WTC11 (cell line): ENCODE results near the gene PCDHGA10. TPM values are rescaled to one million over a fixed set of nuclear protein-coding genes. Genes with fewer than 3 reads are reported as not detected.
A peak's percentile ranks its signal among the peaks of the same experiment; 100 is the strongest.

Experiments
- ATAC-seq: fragments of 200-7000 bp; cut with Tn5 transposase; 2 replicates; pipeline ENCODE4 v1.10.0; 2021; ENCODE audit warnings: mild to moderate bottlenecking, moderate library complexity
- CTCF ChIA-PET: fragments of 300-600 bp; sonication (Branson Sonifier 250); formaldehyde crosslinking; loops from one replicate; lab custom pipeline; 2021; ENCODE audit warnings: antibody characterized with exemption; lab: Charles Lee
- POLR2A ChIA-PET: fragments of 350-600 bp; sonication (Branson Sonifier 250); formaldehyde crosslinking; loops from one replicate; lab custom pipeline; 2021; ENCODE audit warnings: antibody characterized with exemption; lab: Charles Lee
- DNase-seq: peaks from one replicate; pipeline ENCODE4 v3.0.0; 2021; ENCODE audit warnings: low spot score
- H3K27ac Mint-ChIP-seq: 2 replicates; pipeline ENCODE4 v1.8.0; 2021; ENCODE audit warnings: mixed read lengths
- H3K27me3 Mint-ChIP-seq: 2 replicates; pipeline ENCODE4 v1.8.0; 2021; ENCODE audit warnings: low read depth, mild to moderate bottlenecking, moderate library complexity, mixed read lengths
- H3K36me3 Mint-ChIP-seq: 2 replicates; pipeline ENCODE4 v1.8.0; 2021; ENCODE audit warnings: mixed read lengths
- H3K4me1 Mint-ChIP-seq: 2 replicates; pipeline ENCODE4 v1.8.0; 2022; ENCODE audit warnings: mixed read lengths
- H3K4me3 Mint-ChIP-seq: 2 replicates; pipeline ENCODE4 v1.8.0; 2021; ENCODE audit warnings: mild to moderate bottlenecking, moderate library complexity, mixed read lengths
- H3K9me3 Mint-ChIP-seq: 2 replicates; pipeline ENCODE4 v1.8.0; 2021; ENCODE audit warnings: mixed read lengths
- CTCF ChIP-seq: fragments of 200-600 bp; IDR thresholded peaks from 2 replicates; pipeline ENCODE4 v1.8.0; 2022; ENCODE audit warnings: antibody characterized with exemption
- E2F5 ChIP-seq: sonication (generic); formaldehyde crosslinking; IDR thresholded peaks from 2 replicates; pipeline ENCODE4 v1.8.1; 2022; ENCODE audit warnings: mild to moderate bottlenecking, moderate library complexity, missing genetic modification reagents
- IRF2 ChIP-seq: sonication (generic); formaldehyde crosslinking; IDR thresholded peaks from 2 replicates; pipeline ENCODE4 v1.8.0; 2022; ENCODE audit warnings: low read depth, missing genetic modification reagents, borderline replicate concordance
- NR3C1 ChIP-seq: sonication (generic); formaldehyde crosslinking; conservative IDR thresholded peaks from 2 replicates; pipeline ENCODE4 v1.8.1; 2023; ENCODE audit warnings: low read depth, mild to moderate bottlenecking, missing genetic modification reagents
- SMAD4 ChIP-seq: sonication (generic); formaldehyde crosslinking; IDR thresholded peaks from 2 replicates; pipeline ENCODE4 v1.8.0; 2022; ENCODE audit warnings: mild to moderate bottlenecking, missing genetic modification reagents
- SOX15 ChIP-seq: fragments of 250-450 bp; sonication (Bioruptor Pico); IDR thresholded peaks from 2 replicates; pipeline ENCODE4 v1.9.0; 2021; ENCODE audit warnings: mild to moderate bottlenecking
- ZNF281 ChIP-seq: sonication (generic); formaldehyde crosslinking; IDR thresholded peaks from 2 replicates; pipeline ENCODE4 v1.8.0; 2023; ENCODE audit warnings: mild to moderate bottlenecking, missing genetic modification reagents
- total RNA-seq: library from RNA; stranded (reverse); gene quantifications from 3 replicates; pipeline ENCODE4 v1.2.3, GENCODE V29; 2021
- TF ChIP-seq, protein P1 (sequence below): sonication (generic); formaldehyde crosslinking; conservative IDR thresholded peaks from 2 replicates; pipeline ENCODE4 v1.8.1; 2022; ENCODE audit warnings: mild to moderate bottlenecking, missing genetic modification reagents
- TF ChIP-seq, protein P2 (sequence below): sonication (generic); formaldehyde crosslinking; IDR thresholded peaks from 2 replicates; pipeline ENCODE4 v1.8.1; 2023; ENCODE audit warnings: mild to moderate bottlenecking, missing genetic modification reagents
- TF ChIP-seq, protein P3 (sequence below): sonication (generic); formaldehyde crosslinking; IDR thresholded peaks from 2 replicates; pipeline ENCODE4 v1.8.1; 2023; ENCODE audit warnings: mild to moderate bottlenecking, missing genetic modification reagents, borderline replicate concordance
- TF ChIP-seq, protein P4 (sequence below): sonication (generic); formaldehyde crosslinking; conservative IDR thresholded peaks from 2 replicates; pipeline ENCODE4 v1.8.1; 2023; ENCODE audit warnings: mild to moderate bottlenecking, low read depth, missing genetic modification reagents, moderate library complexity
- TF ChIP-seq, protein P5 (sequence below): fragments of 250-450 bp; sonication (Bioruptor Pico); conservative IDR thresholded peaks from 2 replicates; pipeline ENCODE4 v1.9.0; 2021; ENCODE audit warnings: mild to moderate bottlenecking

PCDHGA10 gene
- total RNA-seq, 1 experiment from 2014 or later: 11.9 TPM

GRCh38 chr5:141389153-141390042, 23.4 kb upstream of the PCDHGA10 start:
- Mint-ChIP-seq H3K9me3 (peaks cover 68% of the 10 kb centered on the region), H3K27ac (no peak overlapping the region), H3K36me3 (peaks cover 64% of the 10 kb centered on the region), H3K4me3 (peak overlapping the region; percentile 2; the same call in 1 of the 2 replicates), H3K27me3 (peaks cover 27% of the 10 kb centered on the region), H3K4me1 (0 out of 2 replicates have a peak, but pooled peaks cover 3% of the 10 kb centered on the region)
- ChIA-PET CTCF (interaction anchor here (1.1 to 3.5 kb wide), 7 partner anchors 15 to 178 kb away, joined by 3 to 24 read pairs (median 6); partner anchors contain the start of genes PCDHB14, PCDHGA6, PCDHGB3 and PCDHGB6), POLR2A (no interaction called here)
- DNase-seq (no peak), ATAC-seq (no peak)
- no peak for TF ChIP-seq ZNF281
- TF ChIP-seq SMAD4 (CRISPR knock-in tag): no peak
- no peak for TF ChIP-seq CTCF
- TF ChIP-seq NR3C1 (CRISPR knock-in tag): no peak
- TF ChIP-seq SOX15 (CRISPR knock-in tag): no peak
- TF ChIP-seq E2F5 (CRISPR knock-in tag): no peak
- TF ChIP-seq, protein P1, sequence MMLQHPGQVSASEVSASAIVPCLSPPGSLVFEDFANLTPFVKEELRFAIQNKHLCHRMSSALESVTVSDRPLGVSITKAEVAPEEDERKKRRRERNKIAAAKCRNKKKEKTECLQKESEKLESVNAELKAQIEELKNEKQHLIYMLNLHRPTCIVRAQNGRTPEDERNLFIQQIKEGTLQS (CRISPR knock-in tag): 0 out of 2 replicates have a peak, but pooled peaks have one; percentile 59
- TF ChIP-seq, protein P2, sequence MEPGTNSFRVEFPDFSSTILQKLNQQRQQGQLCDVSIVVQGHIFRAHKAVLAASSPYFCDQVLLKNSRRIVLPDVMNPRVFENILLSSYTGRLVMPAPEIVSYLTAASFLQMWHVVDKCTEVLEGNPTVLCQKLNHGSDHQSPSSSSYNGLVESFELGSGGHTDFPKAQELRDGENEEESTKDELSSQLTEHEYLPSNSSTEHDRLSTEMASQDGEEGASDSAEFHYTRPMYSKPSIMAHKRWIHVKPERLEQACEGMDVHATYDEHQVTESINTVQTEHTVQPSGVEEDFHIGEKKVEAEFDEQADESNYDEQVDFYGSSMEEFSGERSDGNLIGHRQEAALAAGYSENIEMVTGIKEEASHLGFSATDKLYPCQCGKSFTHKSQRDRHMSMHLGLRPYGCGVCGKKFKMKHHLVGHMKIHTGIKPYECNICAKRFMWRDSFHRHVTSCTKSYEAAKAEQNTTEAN (CRISPR knock-in tag): peak; percentile 30; the same call in 1 of the 2 replicates
- TF ChIP-seq, protein P3, sequence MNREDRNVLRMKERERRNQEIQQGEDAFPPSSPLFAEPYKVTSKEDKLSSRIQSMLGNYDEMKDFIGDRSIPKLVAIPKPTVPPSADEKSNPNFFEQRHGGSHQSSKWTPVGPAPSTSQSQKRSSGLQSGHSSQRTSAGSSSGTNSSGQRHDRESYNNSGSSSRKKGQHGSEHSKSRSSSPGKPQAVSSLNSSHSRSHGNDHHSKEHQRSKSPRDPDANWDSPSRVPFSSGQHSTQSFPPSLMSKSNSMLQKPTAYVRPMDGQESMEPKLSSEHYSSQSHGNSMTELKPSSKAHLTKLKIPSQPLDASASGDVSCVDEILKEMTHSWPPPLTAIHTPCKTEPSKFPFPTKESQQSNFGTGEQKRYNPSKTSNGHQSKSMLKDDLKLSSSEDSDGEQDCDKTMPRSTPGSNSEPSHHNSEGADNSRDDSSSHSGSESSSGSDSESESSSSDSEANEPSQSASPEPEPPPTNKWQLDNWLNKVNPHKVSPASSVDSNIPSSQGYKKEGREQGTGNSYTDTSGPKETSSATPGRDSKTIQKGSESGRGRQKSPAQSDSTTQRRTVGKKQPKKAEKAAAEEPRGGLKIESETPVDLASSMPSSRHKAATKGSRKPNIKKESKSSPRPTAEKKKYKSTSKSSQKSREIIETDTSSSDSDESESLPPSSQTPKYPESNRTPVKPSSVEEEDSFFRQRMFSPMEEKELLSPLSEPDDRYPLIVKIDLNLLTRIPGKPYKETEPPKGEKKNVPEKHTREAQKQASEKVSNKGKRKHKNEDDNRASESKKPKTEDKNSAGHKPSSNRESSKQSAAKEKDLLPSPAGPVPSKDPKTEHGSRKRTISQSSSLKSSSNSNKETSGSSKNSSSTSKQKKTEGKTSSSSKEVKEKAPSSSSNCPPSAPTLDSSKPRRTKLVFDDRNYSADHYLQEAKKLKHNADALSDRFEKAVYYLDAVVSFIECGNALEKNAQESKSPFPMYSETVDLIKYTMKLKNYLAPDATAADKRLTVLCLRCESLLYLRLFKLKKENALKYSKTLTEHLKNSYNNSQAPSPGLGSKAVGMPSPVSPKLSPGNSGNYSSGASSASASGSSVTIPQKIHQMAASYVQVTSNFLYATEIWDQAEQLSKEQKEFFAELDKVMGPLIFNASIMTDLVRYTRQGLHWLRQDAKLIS (CRISPR knock-in tag): no peak
- TF ChIP-seq, protein P4, sequence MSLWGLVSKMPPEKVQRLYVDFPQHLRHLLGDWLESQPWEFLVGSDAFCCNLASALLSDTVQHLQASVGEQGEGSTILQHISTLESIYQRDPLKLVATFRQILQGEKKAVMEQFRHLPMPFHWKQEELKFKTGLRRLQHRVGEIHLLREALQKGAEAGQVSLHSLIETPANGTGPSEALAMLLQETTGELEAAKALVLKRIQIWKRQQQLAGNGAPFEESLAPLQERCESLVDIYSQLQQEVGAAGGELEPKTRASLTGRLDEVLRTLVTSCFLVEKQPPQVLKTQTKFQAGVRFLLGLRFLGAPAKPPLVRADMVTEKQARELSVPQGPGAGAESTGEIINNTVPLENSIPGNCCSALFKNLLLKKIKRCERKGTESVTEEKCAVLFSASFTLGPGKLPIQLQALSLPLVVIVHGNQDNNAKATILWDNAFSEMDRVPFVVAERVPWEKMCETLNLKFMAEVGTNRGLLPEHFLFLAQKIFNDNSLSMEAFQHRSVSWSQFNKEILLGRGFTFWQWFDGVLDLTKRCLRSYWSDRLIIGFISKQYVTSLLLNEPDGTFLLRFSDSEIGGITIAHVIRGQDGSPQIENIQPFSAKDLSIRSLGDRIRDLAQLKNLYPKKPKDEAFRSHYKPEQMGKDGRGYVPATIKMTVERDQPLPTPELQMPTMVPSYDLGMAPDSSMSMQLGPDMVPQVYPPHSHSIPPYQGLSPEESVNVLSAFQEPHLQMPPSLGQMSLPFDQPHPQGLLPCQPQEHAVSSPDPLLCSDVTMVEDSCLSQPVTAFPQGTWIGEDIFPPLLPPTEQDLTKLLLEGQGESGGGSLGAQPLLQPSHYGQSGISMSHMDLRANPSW: no peak
- TF ChIP-seq, protein P5, sequence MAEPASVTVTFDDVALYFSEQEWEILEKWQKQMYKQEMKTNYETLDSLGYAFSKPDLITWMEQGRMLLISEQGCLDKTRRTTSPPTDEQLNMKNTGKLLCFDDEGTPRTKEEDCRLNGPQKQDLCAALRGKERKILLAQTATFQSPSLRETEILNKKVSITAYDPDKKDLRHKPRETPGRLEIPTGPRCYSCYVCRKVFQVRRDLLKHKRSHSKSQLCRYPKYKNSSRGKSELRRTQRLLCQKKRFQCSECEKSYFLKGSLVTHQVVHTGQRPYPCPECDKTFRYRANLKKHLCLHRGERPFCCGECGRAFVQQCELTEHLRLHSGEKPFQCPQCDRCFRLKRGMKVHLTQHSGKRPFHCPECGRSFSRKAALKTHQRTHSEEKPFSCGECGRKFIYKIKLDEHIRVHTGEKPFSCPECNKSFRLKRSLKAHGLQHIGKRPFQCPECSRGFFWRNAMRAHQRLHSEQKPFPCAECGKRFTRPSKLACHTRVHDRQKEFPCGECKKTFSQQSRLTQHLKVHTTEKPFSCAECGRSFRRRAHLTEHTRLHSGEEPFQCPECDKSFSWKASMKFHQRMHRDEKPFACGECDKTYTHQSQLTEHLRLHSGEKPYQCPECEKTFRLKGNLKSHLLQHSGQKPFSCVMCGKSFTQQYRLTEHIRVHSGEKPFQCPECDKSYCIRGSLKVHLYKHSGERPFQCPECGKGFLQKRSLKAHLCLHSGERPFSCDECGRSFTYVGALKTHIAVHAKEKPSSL (CRISPR knock-in tag): no peak
- TF ChIP-seq IRF2 (CRISPR knock-in tag): 0 out of 2 replicates have a peak, but pooled peaks have one; percentile 60
